HG03103 (cell line): ENCODE measurements around the gene RMND5A.
A peak's percentile ranks its signal among the peaks of the same experiment; 100 is the strongest.

Experiments used
- ATAC-seq: cut with Tn5 transposase; IDR thresholded peaks from one replicate; pipeline ENCODE4 v1.9.1; 2021; ENCODE audit warnings: low read depth; ENCODE audit not compliant: unreplicated experiment

The RMND5A gene

DNA sequence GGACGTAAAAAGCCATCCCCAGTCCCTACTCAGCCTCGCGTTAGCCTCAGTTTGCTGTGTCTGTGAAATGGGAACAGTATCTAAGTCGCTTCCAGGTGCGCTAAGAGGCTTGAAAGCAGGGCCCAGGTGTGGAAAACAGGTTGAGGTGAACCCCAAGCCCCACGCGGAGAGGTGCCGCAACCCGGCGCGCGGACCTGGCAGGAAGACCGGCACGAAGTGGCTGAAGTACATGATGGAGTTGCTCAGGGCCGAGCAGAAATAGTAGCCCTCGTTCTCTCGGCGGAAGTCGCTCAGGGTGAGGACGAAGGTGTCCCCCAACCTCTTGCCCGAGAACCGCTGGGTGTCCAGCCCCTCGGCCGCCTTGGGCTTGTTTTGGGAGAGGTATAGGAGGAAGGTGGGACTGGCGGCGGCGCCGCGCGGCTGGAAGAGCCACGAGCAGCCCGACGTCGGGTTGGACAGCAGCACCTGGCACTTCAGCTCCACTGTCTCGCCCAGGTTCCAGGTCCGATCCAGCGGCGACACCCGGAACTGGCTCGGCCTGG, 70.1 kb downstream of the RMND5A start:
- ATAC-seq: no peak

- no peak for ATAC-seq
Measured at GRCh38 chr2:86790676-86791572, 70.8 kb downstream of the RMND5A start, which contains the start of gene CD8A. Gene CD8A (minus strand): TSS chr2:86790913. CDS start chr2:86790825, 88 bp downstream.

- ATAC-seq: no peak
Measured at GRCh38 chr2:86791573-86791972, 71.5 kb downstream of the RMND5A start.

DNA sequence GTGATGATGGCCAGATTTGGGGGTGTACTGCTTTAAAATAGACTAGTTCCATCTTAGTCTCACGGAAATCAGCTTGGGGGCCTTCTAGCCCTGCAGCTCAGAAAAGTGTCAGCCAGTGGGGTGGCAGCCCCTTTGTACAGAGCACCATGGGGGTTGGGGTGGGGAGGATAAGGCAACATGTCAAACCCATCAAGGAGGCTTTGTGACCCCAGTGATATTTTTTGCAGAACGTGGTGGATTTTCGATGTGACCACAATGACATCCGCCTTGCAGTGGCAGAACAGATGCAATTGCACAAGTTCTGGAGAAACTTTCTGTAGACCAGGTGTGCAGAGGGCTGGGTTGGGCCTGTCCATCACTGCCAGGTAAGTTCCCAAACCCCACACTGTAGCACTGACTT, 73.7 kb downstream of the RMND5A start:
- no peak for ATAC-seq

DNA sequence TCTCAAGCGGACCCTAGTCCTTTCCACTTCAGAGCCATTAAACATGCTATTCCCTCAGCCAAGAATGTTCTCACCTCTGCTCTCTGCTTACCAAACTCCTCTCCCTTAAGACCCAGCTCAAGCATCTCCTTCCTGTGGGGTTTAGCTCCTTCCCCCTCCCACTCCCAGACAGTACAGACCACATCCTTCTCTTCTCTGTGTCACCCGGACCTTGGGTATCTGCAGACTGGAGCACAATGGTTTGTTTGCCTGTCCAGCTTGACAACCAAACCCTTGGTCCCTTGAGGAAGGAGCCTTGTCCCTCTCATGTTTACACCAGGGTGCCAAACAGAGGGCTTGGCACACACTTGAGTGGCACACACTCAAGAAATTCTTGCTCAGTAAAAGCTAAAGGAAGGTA, 74.8 kb downstream of the RMND5A start:
- no peak for ATAC-seq

DNA sequence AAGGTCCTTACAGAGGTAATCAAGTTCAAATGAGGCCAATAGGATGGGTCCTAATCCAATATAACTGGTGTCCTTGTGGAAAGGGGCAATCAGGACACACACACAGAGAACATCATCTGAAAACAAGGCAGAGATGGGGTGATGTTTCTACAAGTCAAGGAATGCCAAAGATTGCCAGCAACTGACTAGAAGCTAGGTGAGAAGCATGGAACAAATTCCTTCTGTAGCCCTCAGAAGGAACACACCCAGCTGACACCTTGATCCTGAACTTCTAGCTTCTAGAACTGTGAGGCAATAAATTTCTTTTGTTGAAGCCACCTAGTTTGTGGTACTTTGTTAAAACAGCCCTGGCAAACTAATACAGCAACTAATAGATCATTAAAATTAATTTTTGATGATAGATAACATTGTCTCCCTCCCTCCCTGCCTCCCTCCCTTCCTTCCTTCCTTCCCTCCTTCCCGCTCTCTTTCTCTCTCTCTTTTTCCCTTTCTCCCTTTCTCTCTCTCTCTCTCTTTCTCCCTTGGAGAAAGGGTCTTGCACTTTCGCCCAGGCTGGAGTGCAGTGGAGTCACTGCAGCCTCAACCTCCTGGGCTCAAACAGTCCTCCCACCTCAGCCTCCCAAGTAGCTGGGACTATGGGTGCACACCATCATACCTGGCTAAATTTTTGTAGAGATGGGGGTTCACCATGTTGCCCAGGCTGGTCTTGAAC, 80.9 kb downstream of the RMND5A start:
- no peak for ATAC-seq

DNA sequence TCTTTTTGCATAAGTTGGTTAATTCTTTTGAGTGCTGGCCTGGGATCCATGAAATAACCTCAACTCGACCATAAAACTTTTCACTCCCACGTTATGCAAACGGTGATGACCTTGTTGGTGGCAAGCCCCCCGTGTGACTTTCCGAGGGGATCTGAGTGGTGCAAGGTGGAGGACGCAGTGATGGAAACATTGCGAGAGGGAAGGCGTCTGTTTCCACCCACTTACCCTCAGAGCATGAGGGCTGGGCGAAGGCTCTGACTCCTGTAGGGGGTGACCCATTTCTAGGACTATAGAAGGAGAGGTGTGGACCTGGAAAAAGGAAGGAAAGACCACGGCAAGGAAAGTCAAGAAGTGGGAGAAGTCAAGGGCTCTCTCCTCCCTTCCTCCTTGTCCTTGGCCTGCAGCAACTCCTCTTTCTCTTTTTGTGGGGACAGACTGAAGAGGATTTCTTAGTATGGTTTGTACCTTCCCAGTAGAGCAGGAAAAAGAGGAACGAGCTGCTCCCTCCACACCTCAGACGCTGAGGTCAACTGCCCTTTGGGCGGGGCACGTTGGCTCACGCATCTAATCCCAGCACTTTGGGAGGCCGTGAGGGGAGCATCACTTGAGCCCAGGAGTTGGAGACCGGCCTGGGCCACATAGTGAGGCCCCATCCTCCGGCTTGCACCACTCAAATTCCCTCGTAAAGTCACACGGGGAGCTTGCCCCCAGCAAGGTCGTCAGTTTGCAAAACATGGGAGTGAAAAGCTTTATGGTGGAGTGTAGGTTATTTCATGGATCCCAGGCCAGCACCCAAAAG, 86.2 kb downstream of the RMND5A start:
- ATAC-seq: no peak

DNA sequence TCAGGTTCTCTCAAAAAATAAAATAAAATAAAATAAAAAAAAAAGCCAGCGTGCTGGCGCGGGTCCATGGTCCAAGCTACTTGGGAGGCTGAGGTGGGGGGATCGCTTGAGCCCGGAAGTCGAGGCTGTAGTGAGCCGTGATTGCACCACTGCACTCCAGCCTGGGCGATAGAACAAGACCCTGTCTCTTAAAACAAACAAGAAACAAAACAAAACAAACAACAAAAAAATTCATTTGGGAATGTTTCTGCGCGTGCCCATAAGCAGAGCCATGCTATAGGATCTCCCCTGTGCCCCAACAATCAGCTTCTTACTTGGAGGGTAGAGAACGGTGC, 87.0 kb downstream of the RMND5A start:
- no peak for ATAC-seq

DNA sequence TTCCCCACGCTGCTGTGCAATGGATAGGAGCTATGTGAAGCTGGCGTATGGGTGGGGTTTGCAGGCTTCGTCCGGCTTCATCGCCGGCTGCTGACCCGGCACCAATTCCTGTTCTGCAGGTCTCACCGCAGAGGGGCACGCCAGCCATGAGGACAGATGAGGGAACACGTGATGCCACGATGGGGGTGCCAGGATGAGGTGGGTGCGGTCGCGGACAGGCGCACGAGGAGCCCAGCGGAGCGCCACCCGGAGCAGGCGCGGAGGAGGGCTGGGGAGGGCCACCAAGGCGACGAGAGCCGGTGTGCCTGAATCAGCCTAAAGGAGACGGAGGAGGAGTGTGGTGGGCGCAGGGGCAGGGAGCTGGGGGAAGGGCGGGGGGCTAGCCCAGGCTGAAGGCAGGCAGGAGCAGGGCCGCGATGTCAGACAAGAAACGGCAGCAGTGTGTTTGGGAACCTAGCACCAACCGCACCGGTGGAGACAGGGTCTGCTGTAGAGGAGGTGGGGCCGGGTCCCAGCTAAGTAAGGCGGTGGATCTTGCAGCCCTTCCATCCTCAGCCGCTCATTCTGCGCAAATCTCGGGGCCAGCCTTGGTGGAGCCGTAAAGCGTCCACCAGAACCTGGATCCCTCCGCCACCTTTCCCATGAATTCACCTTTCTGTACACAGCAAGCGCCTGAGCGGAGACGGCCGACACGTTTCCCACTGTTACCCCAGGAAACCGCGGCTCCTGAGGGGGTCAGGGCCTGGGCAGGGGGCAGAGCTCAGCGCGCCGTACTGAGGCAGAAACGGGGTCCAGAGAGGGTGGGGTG, 87.6 kb downstream of the RMND5A start:
- no peak for ATAC-seq

- peak; percentile 93 for ATAC-seq
Measured at GRCh38 chr2:86808315-86809161, 88.4 kb downstream of the RMND5A start.

DNA sequence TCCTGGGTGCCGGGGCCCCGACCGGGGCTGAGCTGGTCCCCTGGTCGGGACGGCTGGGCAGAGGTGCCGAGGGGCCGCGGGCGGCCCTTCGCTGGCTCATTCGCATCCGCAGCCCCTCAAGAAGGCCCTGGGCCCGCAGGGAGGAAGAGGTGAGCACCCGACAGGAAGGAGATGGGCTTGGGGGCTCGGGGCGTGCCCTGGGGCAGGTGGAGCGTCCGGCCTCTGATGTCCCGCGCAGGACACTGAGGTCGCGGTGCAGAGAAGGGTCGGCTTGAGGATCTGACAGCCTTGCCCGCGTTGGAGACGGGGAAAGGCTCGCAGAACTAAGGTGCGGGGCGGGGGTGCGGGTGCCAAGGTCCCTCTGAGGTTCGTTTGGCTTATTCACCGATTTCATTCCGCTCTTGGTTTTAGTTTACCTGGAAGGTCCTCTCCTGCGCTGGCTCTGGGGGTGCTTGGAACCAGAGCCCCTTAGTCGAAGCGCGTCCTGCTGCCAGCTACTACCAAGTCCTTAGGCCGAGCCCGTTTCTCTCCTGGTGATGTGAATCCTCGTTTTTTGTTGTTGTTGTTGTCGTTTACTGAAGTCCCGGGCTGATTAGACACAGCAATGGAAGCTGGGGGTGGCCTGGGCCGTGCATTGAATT, 89.5 kb downstream of the RMND5A start:
- ATAC-seq: no peak

- ATAC-seq: no peak
Measured at GRCh38 chr2:86815611-86816010, 95.5 kb downstream of the RMND5A start.

DNA sequence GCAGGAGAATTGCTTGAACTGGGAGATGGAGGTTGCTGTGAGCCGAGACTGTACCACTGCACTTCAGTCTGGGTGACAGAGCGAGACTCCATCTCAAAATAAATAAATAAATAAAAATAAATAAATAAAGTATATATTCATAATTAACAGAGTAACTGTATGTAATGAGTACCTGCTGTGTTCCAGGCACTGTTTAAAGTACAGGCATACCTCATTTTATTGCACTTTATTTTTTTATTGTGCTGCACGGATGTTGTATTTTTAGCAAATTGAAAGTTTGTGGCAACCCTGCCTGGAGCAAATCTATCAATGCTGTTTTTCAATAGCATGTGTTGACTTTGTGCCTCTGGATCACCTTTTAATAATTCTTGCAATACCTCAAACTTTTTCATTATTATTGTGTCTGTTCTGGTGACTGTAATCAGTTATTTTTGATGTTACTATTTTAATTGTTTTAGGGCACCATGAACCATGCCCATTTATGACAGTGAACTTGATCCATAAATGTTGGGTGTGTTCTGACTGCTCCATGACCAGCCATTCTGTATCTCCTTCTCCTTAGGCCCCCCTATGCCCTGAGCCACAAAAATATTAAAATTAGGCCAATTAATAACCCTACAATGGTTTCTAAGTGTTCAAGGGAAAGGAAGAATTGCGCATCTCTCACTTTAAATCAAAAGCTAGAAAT, 98.2 kb downstream of the RMND5A start:
- ATAC-seq: no peak

DNA sequence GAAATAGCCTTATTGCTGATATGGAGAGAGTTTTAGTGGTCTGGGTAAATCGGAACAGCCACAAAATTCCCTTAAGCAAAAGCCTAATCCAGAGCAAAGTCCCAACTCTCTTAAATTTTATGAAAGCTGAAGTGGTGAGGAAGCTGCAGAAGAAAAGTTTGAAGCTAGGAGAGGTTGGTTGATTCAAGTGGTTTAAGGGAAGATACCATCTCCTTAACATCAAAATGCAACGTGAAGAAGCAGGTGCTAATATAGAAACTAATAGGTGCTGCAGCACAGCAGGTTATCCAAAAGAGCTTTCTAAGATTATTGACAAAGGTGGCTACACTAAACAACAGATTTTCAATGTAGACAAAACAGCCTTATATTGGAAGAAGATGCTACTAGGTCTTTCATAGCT, 98.9 kb downstream of the RMND5A start:
- no peak for ATAC-seq

GRCh38 chr2:86821306-86821705, 101.2 kb downstream of the RMND5A start:
- no peak for ATAC-seq

- no peak for ATAC-seq
Measured at GRCh38 chr2:86821842-86822241, 101.8 kb downstream of the RMND5A start.

DNA sequence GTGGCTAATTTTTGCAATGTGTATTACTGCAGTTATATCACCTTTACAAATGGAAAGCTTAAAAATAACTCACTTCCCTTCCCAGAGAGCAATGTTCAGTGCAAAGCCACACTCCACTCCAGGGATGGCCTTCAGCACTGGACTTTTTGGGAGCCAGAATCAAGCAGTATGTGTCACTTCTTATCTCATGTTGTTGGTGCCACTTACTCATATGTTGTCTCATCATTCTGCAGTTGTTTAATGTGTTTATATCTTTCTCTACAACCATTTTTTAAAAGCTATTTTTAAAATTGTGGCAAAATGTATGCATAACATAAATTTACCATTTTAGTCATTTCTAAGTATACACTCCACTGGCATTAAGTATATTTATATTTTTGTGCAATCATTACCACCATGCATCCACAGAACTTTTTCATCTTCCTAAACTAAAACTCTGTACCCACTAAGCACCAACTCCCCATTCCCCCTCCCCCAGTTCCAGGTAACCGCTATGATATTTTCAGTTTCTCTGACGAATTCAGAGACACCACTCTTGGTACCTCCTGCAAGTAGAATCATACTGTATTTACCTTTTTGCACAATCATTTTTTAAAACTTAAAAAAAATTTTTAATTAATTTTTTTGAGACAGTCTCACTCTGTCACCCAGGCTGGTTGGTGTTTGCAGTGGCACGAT, 102.7 kb downstream of the RMND5A start:
- ATAC-seq: no peak
